Stimulated activated CD4-positive, alpha-beta T cell treated with anti-CD3 and anti-CD28 coated beads, Interleukin-12 subunit alpha, Interleukin-12 subunit beta, amount 100 ng/mL, for 24 hours (primary cell): ENCODE results near the gene CPVL.

ENCODE experiments used
- DNase-seq, 2 experiments: peaks; one replicate each; pipeline ENCODE4 v3.0.0-alpha.2; 2020; ENCODE audit warnings: low read depth in 2 of 2

Gene CPVL

GRCh38 chr7:29146057-29146706, at the start of gene CPVL:
Gene CPVL (minus strand): TSS chr7:29146537. CDS start chr7:29121061, 25,476 bp downstream.
- DNase-seq = no peak

GRCh38 chr7:29194594-29195427, 48.5 kb upstream of the CPVL start, which contains the start of gene CHN2:
Gene CHN2 (plus strand): TSS chr7:29194775.
- DNase-seq = peak in 1 of 2 experiments; percentile 14

DNA sequence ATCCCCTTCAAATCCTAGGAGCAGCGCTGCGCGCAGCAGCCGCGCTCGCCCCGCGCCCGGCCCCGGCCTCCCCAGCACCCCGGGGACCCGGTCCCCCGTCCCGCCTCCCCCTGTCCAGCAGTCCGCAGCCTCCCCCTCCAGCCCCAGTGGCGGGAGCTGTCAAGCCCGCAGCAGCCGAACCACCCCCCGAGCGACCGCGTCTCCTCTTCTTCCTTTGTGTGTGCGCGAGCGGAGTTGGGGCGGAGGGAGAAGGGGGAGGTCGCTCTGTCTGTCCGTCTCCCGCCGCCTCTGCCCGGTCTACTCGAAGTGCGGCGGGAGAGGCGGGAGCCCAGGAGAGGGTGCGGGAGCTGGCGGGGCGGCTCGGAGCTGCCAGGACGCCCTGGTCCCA, 47.9 kb upstream of the CPVL start:
- DNase-seq = no peak

DNA sequence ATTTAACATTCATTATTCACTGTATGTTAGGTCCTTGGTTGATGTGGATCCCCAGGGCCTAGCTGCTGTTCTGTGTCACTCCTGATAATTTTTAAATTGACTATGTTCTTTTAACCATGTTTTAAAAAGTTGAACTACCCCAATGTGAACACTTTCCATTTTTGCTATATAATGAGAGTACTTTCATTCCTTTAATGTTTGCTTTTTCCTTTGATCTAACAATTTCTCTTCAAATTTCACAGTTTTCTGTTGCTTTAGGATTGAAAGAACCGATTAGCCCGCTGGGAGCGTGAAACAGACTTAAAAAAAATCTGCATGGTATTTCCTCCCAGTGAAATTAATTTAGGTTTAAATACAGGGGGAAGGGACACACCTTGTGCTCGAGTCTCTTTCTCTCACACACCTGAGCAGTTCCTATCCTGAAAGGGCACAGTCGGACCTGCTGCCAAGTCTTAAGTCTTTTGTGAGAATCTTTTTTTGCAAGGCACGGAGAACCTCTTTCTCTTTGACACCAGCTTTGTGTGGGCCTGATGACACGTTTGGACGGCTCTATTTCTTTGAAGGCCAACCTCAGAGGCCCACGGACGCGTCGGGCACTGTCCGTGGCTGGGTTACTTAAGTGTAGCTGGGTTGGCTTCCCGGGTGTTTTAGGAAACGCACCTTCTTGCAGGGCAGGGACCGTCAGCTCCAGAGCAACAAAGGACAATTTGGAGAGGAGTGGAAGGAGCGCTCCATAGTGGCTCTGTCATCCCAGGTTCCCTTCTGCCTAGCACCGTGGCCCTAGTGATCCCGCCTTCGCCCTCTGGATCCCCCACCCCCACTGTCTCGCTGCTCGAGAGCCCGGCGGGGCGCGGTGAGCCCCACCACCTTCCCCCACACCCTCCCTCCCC, 47.2 kb upstream of the CPVL start:
- no peak for DNase-seq

GRCh38 chr7:29192811-29193210, 46.5 kb upstream of the CPVL start:
- DNase-seq = no peak

DNA sequence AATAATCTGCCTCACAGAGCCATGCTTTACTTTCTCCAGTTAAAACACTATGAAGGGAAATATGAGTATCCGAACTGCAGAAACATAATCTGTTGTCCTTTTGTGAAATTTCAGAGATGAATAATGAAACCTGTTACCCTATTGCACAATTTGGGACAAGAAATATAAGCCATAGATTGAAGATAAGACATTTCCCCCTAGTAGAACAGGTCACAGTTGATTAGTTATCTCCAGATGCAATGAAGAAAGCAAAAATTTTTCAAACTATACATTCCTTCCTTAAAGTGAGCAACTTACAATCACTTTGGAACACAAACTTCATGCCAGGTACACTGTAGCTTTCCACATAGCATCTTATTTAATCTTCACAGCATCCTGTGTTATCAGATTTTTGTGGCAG, 46.0 kb upstream of the CPVL start:
- DNase-seq = no peak

DNA sequence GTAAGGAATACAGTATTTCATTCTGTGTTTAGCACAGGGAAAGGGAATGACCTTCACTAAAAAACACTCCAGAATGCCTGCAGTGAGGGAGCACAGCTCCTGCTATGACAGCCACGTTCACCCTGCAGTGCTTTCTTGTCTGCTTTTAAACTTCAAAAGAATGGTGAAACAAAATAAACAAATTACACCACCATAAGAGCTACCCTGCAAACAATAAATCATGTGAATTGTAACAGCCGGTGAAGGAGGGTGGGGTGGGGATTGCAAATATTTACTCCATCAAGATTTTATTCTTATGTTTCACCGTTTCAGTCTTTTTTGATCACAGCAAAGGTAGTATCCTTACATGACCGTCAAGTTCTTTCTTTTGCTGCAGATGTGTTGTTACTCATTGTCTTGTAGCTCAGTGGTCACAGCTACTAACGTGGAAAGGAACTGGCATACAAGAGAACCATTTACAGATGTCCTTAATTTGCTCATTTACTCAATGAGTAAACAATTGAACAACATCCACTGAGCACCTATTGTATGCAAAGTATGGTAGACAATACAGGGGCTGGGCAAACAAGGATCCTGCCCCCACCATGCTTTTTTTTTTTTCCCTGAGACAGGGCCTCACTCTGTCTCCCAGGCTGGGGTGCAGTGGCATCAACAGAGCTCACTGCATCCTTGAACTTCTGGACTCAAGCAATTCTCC, 44.2 kb upstream of the CPVL start:
- no peak for DNase-seq

- peak in 1 of 2 experiments; percentile 41 for DNase-seq
Measured at GRCh38 chr7:29189743-29190201, 43.4 kb upstream of the CPVL start.

- no peak for DNase-seq
Measured at GRCh38 chr7:29185613-29186012, 39.3 kb upstream of the CPVL start.

GRCh38 chr7:29184599-29184998, 38.3 kb upstream of the CPVL start:
- no peak for DNase-seq

DNA sequence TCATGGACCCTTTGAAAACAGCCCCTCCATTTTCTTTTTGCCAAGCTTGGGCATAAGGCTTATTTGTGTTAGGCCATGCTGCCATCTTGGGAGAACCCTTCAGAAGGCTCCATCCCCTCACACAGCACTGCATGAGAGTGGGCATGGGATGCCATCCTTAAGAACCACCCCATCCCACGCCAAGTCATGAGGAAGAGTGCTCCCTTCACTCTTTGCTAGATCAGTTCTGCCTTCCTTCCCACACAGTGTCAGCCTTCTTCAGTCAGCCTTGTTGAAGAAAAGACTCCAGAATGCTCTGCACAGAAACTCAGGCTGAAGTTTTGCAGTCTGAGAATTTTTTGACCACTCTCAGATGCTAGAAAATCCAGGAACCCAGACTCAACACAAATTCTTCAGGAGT, 32.8 kb upstream of the CPVL start:
- no peak for DNase-seq

DNA sequence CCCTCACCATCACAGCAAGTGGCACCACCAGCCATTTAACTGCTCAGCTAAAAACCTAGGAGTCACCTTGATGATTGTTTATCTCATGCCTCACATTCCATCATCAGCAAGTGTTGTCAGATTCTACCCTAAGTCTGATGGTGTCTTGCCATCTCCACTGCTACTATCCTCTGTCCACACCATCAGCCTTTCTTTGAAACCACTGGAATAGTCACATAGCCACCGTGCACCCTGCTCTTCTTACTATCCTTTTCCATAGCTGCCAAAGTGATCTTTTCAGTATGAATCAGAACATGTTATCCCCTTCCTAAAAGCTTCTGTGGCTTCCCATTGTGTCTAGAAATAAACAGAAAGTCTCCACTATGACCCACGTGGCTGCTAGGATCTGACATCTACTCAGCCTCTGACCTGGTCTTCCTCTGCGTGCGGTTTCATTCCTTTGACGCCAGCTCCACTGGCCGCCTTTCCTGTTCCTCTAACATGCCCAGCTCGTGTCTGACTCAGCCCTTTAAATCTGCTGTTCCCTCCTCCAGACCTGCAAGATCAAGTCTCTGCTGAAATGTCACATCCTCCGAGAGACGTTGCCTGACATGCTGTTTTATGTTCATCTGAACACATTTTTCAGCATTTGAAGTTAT, 31.7 kb upstream of the CPVL start:
- DNase-seq = peak in 1 of 2 experiments; percentile 14

GRCh38 chr7:29173458-29173857, 27.1 kb upstream of the CPVL start:
- no peak for DNase-seq

DNA sequence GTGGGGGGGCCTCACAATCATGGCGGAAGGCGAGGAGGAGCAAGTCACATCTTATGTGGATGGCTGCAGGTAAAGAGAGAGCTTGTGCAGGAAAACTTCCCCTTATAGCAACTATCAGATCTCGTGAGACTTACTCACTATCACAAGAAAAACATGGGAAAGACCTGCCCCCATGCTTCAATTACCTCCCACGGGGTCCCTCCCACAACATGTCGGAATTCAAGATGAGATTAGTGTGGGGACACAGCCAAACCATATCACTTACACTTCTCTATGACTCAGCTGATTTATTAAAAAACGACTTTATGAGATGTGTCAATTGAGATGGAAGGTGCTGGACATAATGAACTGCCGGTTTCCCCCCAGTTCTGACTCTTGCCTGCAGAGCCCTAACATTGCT, 24.4 kb upstream of the CPVL start:
- DNase-seq = no peak

DNA sequence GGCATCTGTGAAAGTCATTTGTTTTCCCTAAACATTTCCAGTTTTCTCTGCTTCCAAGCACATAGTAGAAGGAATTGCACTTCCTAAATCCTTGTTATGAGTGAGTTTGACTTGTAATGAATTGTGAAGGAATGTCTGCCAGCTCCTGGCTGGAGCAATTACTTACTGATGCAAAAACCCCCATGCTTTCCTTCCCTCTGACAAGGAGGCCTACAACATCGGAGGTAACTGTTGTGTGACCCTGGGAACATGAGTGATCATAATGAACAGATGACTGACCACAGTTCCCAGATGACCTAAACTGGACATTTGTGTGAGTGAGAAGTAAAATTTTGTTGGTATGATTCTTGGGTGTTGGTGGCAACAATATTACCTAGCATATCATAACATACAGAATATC, 21.4 kb upstream of the CPVL start:
- no peak for DNase-seq

DNA sequence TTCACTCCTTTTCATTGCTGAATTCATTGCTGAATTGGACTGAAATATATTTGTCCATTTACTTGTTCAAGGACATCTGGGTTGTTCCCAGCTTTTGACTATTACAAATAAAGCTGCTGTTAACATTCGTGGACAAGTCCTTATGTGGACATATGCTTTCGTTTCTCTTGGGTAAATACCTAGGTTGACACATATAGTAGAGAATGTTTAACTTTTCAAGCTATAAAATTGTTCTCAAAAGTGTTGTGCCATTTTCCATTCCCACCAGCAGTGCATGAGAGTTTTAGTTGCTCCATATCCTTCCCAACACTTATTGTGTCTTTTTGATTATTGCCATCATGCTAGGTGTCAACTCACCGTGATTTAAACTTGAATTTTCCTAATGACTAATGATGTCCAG, 17.5 kb upstream of the CPVL start:
- DNase-seq = no peak

GRCh38 chr7:29162577-29162976, 16.2 kb upstream of the CPVL start:
- DNase-seq = no peak

GRCh38 chr7:29161231-29161630, 14.9 kb upstream of the CPVL start:
- DNase-seq = no peak

GRCh38 chr7:29160080-29160479, 13.7 kb upstream of the CPVL start:
- DNase-seq = no peak

DNA sequence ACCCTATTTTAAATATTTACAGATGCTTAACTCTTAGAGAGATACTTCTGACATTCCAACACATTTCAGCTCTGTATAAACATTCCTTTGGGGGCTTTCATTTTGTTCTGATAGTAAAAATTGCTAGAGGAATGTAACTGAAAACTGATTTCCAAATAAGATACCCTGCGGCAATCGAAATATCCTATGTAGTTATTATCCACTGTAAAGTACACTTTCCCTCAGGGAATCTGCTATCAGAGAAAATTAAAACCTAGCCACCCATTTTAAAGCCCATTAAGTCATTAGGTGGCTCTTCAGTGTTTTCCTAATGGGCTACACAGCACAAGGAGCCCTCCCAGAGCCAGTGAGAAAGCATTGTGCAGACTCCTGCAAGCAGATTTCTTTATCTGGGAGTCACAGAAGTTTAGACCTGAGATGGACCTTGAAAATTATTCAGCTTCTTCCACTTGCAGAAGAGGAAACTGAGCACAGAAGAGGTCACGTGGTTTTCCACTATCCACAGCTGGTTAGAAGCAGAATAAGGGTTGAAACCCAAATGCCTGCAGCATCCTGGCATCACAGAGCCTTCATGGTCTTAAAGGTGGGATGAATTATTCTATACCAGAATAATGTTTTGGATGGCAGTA, 12.6 kb upstream of the CPVL start:
- DNase-seq = no peak
